Body of pancreas (tissue), 4 donors: ENCODE results near the gene FIG4. TPM values are rescaled to one million over a fixed set of nuclear protein-coding genes. Genes with fewer than 3 reads are reported as not detected.

Experiments
- ATAC-seq: fragments of 150-250 bp; one replicate; pipeline ENCODE4 v1.9.1; 2016
- DNase-seq, 4 donors: peaks; one replicate each; pipeline ENCODE4 v3.0.0-alpha.2; 2019
- H3K27ac ChIP-seq, 4 donors: fragments of 200-600 bp; sonication (generic); 1 replicate in 3 of 4; 2 replicates in 1 of 4; pipeline versions ENCODE4 v1.5.1 to v1.6.1; 2016 to 2019; ENCODE audit warnings: mild to moderate bottlenecking in 1 of 4, mixed read lengths in 1 of 4, moderate library complexity in 1 of 4
- H3K27me3 ChIP-seq, 2 donors: fragments of 200-600 bp; sonication (generic); one replicate each; pipeline ENCODE4 v1.6.0; 2016; ENCODE audit warnings: mild to moderate bottlenecking in 1 of 2
- H3K36me3 ChIP-seq, 2 donors: fragments of 200-600 bp; sonication (generic); replicated peaks in 1 of 2; 2 replicates each; pipeline ENCODE4 v1.5.1; 2016; ENCODE audit warnings: low read depth in 2 of 2; ENCODE audit not compliant: insufficient read depth in 1 of 2
- H3K4me1 ChIP-seq: fragments of 200-600 bp; sonication (generic); one replicate; pipeline ENCODE4 v1.6.0; 2016
- H3K4me3 ChIP-seq, 2 donors: fragments of 200-600 bp; sonication (generic); 1 replicate in 1 of 2; 2 replicates in 1 of 2; pipeline ENCODE4 v1.5.1; 2016 to 2019
- H3K9me3 ChIP-seq, 3 donors: fragments of 200-600 bp; sonication (generic); 1 replicate in 2 of 3; 2 replicates in 1 of 3; pipeline ENCODE4 v1.5.1; 2016
- POLR2A ChIP-seq, 3 donors: fragments of 450-650 bp; IDR thresholded peaks; one replicate each; pipeline ENCODE4 v1.6.1; 2016; ENCODE audit warnings: antibody characterized with exemption in 3 of 3, mild to moderate bottlenecking in 2 of 3
- WGBS, 2 donors: methylation state at CpG; one replicate each; pipeline ENCODE4 v1.1.5; 2017; 5-methylcytosine and 5-hydroxymethylcytosine counted together
- intact Hi-C: fragments of 100-400 bp; cut with DNase I; formaldehyde crosslinking; loops from one replicate; pipeline ENCODE4 v1.15.1; 2023
- total RNA-seq, 2 donors: library from RNA; depleted of rRNA; stranded (reverse); fragments of >200 nt; gene quantifications; one replicate each; pipeline ENCODE4 v1.1.0, GENCODE V29; 2016
- TF ChIP-seq, protein P1 (sequence below), 7 experiments: fragments of 450-650 bp in 4 of 7; fragments of 200-600 bp in 3 of 7; sonication (generic) in 3 of 7; IDR thresholded peaks; one replicate each; pipeline ENCODE4 v1.5.1; 2016 to 2019; ENCODE audit warnings: antibody characterized with exemption in 7 of 7

FIG4 gene
- total RNA-seq, 2 donors from 2014 or later, result 9.3 to 24.7 TPM

DNA sequence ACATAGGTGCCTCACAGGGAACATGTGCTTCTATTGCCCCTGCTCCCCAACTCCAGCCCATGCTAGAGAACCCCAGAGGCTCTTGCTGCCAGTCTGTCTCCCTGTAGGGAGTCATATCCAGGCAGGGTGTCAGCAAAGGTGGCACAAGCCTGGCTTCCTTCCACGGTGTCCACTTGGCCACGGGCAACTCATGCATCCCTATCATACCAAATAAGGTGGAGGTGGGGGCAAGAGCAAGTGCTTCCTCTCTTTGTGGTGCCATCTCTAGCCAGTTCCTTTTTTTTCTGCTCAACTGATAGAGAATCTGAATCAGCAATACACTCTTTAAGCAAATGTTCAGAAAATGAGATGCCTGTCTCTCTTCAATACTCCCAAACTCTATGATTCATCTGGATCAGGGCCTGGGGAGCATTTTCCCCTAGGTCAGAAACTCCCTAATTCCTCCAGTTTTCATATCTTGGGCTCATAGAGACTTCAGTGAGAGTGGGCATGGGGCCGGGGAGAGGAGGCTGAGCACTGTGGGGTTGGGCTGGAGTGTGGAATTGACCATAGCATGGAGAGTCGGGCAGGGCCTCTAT lies 182.0 kb downstream of the FIG4 start:
- DNase-seq (no peak), ATAC-seq (no peak)
- Histone ChIP-seq H3K36me3 (no peaks in the 10 kb centered on the region), H3K9me3 (no peaks in the 10 kb centered on the region), H3K4me3 (no peak overlapping the region), H3K27ac (no peak overlapping the region), H3K27me3 (no peaks in the 10 kb centered on the region), H3K4me1 (no peaks in the 10 kb centered on the region)
- intact Hi-C loops, result no loop called here
- TF ChIP-seq, protein P1, sequence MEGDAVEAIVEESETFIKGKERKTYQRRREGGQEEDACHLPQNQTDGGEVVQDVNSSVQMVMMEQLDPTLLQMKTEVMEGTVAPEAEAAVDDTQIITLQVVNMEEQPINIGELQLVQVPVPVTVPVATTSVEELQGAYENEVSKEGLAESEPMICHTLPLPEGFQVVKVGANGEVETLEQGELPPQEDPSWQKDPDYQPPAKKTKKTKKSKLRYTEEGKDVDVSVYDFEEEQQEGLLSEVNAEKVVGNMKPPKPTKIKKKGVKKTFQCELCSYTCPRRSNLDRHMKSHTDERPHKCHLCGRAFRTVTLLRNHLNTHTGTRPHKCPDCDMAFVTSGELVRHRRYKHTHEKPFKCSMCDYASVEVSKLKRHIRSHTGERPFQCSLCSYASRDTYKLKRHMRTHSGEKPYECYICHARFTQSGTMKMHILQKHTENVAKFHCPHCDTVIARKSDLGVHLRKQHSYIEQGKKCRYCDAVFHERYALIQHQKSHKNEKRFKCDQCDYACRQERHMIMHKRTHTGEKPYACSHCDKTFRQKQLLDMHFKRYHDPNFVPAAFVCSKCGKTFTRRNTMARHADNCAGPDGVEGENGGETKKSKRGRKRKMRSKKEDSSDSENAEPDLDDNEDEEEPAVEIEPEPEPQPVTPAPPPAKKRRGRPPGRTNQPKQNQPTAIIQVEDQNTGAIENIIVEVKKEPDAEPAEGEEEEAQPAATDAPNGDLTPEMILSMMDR (IDR thresholded peaks at IDR 0.05), result no peak
- TF ChIP-seq POLR2A (IDR thresholded peaks at IDR 0.05), result no peak
- WGBS, 2 donors, result 69 to 76% methylated on average over 4 of the region's 4 CpGs

DNA sequence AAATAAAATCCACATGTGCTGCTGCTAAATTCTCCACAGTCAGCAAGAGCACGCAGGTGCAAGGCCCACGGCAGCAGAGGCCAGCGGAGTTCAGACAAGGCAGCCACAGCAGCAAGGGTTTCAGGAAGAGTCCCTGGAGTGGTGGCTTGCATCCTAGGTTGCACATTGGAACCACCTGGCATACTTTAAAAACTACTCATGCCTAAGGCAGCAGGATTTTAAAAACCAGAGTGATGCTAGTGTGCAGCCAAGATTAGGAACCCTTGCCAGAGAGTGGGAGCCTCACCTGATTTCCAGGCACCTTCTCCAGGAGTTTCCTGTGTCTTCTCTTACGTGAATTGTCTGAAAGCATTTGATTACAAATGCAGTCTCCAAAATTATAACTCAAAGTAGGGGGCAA lies 183.0 kb downstream of the FIG4 start:
- Histone ChIP-seq H3K36me3 (no peaks in the 10 kb centered on the region), H3K27ac (no peak overlapping the region), H3K4me3 (no peak overlapping the region), H3K4me1 (no peaks in the 10 kb centered on the region), H3K27me3 (no peaks in the 10 kb centered on the region), H3K9me3 (no peaks in the 10 kb centered on the region)
- TF ChIP-seq POLR2A (IDR thresholded peaks at IDR 0.05), result no peak
- TF ChIP-seq, protein P1 (IDR thresholded peaks at IDR 0.05), result no peak
- DNase-seq, result no peak
- intact Hi-C loops, result no loop called here
- ATAC-seq, result no peak
- WGBS, 2 donors, result 72 to 81% methylated on average over 4 of the region's 4 CpGs

GRCh38 chr6:109874621-109875020 lies 183.5 kb downstream of the FIG4 start:
- Histone ChIP-seq H3K9me3 (no peaks in the 10 kb centered on the region), H3K36me3 (no peaks in the 10 kb centered on the region), H3K4me1 (no peaks in the 10 kb centered on the region), H3K27ac (no peak overlapping the region), H3K27me3 (no peaks in the 10 kb centered on the region), H3K4me3 (no peak overlapping the region)
- no peak for ATAC-seq
- TF ChIP-seq, protein P1 (IDR thresholded peaks at IDR 0.05), result no peak
- no peak for TF ChIP-seq POLR2A (IDR thresholded peaks at IDR 0.05)
- DNase-seq, result no peak
- 86 to 93% methylated on average over 4 of the region's 4 CpGs for WGBS, 2 donors
- intact Hi-C loops, result no loop called here

Other genes with a start within 250 kb of the FIG4 start
- gene MICAL1, start 235.5 kb upstream of the FIG4 start, total RNA-seq, result 10 to 100 TPM; 16.1 to 26.0 TPM
- gene ZBTB24, start 208.1 kb upstream of the FIG4 start, total RNA-seq, result 1 to 10 TPM; 3.3 to 4.4 TPM
- gene AK9, start 94 bp upstream of the FIG4 start, total RNA-seq, result 10 to 100 TPM in 1 of 2 donors, 1 to 10 TPM in 1; 9.6 to 20.1 TPM